GM18873 (cell line): ENCODE data around the gene GRID2IP.
"Not testable (repeated sequence)": the region's sequence is repeated elsewhere in the genome, so short reads cannot be mapped to it uniquely, and the experiment has no call there.

Source experiments
- ATAC-seq: cut with Tn5 transposase; IDR thresholded peaks from one replicate; pipeline ENCODE4 v1.9.1; 2021; ENCODE audit warnings: mild to moderate bottlenecking, moderate library complexity, moderate number of reproducible peaks; ENCODE audit not compliant: unreplicated experiment, low FRiP score

Gene GRID2IP

DNA sequence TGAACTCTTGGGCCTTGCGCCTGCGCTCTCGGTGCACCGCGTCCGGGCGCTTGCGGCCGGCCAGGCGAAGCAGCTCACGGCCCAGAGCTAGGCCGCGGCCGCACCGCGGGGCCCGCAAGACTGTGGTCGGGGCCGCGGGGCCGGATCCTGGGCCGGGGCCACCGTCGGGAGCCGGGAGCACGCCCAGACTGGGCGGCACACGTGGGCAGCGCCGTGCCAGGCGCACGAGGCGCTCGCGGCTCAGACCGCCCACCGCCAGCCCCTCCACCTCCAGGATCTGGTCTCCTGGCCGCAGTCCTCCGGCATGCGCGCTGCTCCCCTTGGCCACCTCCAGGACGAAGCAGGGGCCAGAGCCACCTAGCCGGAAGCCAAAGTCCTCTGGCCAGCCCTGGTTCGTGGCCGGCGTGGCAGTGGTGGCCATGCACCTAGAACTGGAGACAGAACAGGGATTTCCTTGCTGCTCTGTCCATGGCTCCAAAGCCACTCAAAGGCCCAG is at the start of gene GRID2IP:
Gene GRID2IP, minus strand, starts transcription at position 446 of the 496 bp plus-strand sequence. Its CDS starts 25 bp downstream, at position 421.
- no peak for ATAC-seq

DNA sequence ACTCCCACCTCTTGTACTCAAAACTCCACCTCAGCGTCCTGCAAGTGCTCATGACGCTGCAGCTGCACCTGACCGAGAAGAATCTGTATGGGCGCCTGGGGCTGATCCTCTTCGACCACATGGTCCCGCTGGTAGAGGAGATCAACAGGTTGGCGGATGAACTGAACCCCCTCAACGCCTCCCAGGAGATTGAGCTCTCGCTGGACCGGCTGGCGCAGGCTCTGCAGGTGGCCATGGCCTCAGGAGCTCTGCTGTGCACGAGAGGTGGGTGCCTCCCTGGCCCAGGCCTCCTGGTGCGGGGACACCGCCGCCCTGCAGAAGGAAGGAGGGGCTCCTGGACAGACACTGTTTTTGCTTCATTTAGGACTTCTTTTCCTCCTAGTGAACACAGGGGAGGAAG is 48.8 kb upstream of the GRID2IP start:
- ATAC-seq, result no peak

DNA sequence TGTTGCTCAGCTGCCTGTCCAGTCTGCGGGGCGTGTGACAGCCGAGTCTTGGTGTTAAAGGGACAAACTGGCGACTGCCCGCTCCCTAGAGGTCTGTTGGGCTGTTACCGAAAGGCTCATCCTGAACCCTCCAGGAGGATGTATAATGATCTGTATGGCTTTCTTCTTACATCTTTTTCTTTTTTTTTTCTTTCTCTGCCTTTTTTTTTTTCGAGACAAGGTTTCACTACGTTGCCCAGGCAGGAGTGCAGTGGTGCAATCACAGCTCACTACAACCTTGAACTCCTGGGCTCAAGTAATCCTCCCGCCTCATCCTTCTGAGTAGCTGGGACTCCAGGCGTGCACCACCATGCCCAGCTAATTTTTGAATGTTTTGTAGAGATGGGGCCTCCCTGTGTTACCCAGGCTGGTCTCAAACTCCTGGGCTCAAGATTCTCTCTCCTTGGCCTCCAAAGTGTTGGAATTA is 39.4 kb upstream of the GRID2IP start:
- ATAC-seq, result peak; percentile 26

DNA sequence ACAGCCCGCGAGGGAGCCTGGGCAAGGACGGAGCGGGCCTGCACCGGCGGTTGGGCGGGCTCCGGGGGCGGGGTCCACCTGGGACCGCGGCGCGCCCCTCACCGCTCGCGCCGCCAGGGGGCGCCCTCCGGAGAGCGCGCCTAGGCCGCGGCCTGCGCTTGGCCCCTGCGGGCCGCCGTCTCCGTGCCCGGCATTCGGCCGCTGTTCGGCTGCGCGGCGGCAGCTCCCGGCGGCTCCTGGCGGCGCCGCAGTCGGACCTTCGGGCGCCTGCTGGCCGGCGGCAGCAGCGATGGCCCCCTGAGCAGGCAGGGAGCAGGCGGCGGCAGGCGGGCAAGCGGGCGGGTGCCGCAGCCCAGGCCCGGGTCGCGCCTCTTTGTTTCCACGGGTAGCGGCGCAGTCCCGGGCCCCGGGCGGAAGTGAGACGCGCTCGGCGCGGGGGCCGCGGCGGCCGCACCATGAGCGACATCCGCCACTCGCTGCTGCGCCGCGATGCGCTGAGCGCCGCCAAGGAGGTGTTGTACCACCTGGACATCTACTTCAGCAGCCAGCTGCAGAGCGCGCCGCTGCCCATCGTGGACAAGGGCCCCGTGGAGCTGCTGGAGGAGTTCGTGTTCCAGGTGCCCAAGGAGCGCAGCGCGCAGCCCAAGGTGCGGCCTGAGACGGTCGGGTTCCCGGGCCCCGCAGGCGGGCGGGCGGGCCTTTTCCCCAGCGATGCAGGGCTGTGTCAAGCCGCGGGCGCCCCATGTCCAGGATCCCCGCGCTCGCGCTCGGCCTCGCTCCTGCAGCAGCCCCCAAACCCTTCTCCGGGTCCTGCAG is 38.8 kb upstream of the GRID2IP start, which contains the start of gene INTS15:
Gene INTS15, plus strand, starts transcription at position 193 of the 816 bp plus-strand sequence. Its CDS starts 263 bp downstream, at position 456.
- ATAC-seq, result peak; percentile 67

DNA sequence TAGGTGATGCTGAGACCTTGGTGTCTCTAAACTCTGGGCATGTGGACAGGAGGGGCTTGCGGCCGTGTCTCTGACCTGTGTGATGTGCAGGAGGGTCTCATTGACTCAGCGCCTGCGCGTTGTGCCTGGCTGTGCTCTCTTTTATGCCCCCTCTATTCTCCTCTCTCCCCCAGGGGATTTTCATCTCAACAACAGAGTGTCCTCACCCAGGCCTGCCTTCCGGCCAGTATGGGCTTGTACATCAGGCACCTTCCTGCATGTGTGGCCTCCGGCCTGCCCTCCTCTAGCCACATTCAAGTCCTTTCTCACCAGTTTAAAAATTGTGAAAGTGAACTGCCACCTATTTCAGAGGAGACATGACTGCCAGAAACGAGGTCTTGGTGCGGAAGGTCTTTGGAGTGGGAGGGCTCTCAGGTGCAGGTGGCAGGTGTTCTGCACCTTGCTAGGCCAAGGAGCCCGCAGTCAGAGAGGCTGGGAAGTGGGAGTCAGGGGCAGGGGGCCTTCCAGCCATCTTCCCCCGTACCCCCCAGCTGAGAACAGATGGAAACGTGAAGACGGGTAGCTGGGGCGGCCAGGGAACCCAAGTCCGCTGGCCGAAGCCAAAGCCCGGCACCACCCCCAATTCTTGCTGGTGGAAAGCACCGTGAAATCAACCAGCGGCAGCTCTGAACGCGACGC is 38.0 kb upstream of the GRID2IP start:
- ATAC-seq, result no peak

DNA sequence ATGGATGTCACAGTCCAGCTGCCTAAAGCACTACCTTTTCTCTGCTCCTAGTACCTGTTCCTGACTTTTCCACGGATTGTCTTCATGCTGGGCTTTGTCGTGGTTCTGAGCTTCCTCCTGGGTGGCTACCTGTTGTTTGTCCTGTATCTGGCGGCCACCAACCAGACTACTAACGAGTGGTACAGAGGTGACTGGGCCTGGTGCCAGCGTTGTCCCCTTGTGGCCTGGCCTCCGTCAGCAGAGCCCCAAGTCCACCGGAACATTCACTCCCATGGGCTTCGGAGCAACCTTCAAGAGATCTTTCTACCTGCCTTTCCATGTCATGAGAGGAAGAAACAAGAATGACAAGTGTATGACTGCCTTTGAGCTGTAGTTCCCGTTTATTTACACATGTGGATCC is 37.3 kb upstream of the GRID2IP start:
- no peak for ATAC-seq

DNA sequence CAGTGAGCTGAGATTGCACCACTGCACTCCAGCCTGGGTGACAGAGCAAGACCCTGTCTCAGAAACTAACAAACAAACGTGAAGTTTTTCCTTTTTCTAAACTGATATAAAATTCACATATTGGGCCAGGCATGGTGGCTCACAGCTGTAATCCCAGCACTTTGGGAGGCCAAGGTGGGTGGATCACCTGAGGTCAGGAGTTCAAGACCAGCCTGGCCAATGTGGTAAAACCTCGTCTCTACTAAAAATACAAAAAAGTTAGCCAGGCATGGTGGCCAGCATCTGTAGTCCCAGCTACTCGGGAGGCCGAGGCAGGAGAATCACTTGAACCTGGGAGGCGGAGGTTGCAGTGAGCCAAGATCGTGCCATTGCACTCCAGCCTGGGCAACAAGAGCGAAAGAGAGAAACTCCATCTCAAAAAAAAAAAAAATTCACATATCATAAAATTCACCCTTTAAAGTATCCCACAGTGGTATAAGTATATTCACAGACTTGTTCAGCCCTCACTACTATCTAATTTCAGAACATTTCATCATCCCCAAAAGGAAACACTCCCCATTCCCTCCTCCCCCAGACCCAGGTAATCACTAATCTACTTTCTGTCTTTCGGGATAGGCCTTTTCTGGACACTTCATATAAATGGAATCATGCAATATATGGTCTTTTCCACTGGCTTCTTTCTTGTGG is 34.6 kb upstream of the GRID2IP start:
- not testable (repeated sequence) for ATAC-seq

DNA sequence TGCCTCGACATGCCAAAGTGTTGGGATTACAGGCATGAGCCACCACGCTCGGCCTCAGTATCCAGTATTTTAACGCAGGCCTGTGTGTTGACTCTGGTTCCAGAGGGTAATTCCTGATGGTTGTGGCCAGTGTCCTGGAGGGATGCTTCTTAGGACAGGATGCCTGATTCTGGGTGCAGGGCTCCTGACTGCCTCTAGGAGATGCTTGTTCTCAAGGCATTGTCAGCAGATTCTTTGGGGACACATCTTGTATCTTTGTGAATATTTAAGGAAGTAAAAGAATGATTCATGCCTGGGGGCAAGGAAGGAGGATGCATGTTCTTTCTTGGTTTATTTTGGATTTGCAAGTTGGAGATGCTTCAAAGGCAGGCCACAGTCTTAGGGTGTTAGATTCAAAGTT is 28.2 kb upstream of the GRID2IP start:
- ATAC-seq, result no peak

DNA sequence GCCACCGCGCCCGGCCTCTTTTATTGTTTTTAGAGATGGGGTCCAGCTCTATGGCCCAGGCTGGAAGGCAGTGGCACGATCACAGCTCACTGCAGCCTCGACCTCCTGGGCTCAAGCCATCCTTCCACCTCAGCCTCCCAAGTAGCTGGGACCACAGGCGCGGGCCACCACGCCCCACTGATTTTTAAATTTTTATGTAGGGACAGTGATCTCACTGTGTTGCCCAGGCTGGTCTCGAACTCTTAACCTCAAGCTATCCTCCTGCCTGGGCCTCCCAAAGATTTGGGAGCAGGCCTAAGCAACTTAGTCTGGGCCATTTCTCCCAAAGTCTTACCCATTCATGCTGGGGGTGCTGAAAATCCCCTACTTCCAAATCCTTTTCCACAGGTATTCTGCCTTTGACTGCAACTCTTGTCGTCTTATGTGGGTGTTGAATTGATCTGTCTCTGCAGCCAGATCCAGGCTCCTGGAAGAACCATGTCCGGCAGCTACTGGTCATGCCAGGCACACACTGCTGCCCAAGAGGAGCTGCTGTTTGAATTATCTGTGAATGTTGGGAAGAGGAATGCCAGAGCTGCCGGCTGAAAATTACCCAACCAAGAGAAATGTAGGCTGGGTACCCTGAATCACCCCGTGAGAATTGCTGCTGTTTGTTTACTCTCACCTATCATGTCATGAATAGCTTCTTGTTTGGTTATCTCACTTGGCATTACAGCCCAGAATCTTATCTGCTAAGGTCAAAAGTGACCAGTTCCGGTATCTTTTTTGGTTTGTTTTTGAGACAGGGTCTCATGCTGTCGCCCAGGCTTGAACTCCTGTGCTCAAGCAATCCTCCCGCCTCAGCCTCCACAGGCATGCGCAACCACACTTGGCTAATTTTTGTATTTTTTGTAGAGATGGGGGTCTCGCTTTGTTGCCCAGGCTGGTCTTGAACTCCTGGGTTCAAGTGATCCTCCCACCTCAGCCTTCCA is 27.1 kb upstream of the GRID2IP start:
- no peak for ATAC-seq

DNA sequence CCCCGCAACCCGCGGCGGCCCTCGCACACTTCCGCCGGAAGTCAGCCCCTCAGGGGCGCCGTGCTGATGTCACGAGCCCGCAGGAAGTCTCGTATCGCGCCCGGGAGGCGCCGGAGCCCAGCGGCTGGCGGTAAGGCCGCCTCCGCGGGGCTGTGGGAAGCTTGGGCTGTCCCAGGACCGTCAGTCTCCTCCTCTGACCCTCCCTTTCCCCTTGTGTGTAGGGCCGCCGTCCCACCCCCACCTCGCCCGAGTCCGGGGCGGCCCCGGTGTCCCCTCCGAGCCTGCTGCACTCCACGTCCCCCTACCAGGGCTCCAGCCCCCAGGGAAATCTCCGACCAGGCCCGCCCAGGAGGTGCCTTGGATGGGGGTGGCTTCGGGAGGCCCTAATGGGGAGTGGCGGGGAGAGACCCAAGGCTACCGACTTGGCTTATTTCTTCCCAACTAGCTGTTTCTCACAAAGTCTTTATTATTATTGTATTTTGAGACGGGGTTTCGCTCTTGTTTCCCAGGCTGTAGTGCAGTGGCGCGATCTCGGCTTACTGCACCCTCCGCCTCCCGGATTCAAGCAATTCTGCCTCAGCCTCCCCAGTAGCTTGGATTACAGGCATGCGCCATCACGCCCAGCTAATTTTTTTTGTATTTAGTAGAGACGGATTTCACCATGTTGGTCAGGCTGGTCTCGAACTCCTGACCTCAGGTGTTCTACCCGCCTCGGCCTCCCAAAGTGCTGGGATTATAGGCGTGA is 26.3 kb upstream of the GRID2IP start, which contains the start of gene ZDHHC4:
Gene ZDHHC4, plus strand, starts transcription at position 86 of the 745 bp plus-strand sequence. CDS start 3,108 bp downstream, outside the sequence.
- peak; percentile 90 for ATAC-seq

DNA sequence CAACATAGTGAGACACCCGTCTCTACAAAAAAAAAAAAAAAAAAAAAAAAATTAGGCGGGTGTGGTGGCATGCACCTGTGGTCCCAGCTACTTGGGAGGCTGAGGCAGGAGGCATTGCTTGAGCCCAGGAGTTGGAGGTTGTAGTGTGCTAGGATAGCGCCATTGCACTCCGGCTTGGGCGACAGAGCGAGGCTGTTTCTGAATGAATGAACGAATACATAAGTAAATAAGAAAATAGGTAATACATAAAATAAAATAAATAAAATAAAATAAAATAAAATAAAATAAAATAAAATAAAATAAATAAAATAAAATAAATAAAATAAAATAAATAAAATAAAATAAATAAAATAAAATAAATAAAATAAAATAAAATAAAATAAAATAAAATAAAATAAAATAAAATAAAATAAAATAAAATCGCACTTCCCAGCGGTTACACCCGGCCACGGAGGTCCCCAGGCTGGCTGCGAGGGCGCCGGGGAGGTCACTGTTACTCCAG is 25.7 kb upstream of the GRID2IP start:
- not testable (repeated sequence) for ATAC-seq

DNA sequence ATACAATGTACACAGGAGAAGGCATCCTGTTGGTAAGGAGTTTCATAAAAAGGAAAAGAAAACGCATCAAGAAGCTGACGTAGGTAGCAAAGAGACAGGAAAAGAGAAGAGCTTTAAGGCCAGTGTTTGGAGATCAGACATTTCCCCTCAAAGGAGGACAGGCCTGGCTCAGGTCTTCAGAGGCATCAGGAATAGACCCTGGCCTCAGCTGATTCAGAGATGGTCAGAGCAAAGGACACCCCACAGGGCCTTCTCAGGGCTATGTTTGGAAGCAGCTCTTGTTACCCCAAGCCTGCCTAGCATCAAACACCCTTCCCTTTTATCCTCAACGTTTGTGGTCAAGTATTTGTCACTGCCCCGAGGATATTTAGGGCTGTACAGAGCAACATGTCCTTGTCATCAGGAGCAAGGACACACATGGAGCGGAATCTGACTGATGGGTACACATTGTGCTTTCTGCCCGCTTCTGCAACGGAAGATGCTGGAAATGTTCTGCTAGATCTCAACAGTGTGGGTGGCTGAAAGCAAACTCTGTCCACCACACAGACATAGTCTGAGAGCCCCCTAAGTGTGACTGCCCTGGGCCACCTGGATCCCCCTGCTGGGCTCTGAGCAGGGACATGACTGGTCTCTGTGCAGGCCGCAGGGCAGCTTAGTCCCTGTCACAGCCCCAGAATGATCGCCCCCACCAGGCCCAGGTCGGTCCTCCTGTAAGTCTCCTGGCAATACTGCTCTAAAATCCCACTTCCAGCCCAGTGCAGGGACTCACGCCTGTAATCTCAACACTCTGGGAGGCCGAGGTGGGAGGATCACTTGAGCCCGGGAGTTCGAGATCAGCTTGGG is 25.0 kb upstream of the GRID2IP start:
- no peak for ATAC-seq

DNA sequence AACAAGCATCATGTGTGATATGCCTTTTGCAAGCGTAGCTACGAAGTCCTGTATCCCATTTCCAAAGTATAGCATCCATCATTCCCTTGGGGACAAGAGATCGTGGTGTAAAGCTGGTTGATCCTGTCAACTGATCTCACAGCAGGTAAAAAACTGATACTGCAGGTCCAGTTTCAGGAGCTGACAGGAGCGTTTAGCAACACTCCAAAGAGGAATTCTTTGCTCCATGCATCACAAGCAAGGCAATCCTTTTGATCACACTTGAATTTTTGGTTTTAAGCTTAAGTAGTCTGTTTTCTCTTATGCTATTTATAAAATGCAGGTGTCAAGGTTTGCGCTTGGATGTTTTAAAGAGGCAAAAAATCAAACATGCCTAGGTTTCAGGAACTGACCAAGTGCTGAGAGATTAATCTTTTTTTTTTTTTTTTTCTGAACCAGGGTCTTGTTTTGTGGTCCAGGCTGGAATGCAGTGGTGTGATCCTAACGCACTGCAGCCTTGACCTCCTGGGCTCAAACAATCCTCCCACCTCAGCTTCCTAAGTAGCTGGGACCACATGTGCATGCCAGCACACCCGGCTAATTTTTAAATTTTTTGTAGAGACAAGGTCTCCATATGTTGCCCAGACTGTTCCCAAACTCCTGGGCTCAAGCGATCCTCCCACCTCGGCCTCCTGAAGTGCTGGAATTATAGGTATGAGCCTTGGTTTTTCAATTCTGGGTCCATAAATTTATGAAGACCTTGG is 24.2 kb upstream of the GRID2IP start:
- ATAC-seq, result no peak

DNA sequence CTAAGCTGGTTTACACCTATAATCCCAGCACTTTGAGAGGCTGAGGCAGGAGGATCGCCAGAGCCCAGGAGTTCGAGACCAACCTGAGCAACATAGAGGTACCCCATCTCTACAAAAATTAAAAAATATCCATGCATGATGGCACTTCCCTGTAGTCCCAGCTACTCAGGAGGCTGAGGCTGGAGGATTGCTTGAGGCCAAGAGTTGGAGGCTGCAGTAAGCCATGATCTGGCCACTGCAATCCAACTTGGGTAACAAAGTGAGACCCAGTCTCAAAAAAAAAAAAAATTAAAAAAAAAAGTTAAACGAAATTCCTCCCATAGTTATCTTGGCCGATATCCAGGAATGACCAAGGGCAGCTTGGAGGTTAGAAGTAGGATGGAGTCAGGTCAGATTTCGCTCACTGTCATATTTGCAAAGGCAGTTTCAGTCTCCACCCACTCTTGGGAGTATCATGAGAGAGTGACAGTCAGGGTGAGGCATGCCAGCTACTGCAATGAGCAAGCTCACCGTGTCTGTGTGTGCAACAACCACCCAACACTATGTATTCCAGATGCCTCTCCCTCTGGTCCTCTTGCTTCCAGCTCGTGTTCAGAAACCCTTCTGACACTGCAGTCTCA is 20.0 kb upstream of the GRID2IP start:
- no peak for ATAC-seq

DNA sequence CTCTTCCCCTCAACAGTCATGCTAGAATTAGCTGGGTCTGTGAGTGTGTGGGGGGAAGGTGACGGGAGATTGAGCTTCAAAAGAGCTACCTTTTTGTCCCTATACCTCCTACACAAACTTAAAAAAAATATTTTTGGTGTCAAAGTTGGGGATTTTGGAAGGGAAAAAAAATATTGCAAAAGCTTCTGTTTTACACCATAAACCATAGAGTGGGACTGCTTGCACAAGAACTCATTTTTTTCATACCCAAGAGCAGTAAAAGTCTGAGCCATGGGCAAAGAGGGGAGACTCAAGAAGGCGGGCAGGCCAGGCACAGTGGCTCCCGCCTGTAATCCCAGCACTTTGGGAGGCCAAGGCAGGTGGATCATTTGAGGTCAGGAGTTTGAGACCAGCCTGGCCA is 16.6 kb upstream of the GRID2IP start:
- ATAC-seq, result no peak

DNA sequence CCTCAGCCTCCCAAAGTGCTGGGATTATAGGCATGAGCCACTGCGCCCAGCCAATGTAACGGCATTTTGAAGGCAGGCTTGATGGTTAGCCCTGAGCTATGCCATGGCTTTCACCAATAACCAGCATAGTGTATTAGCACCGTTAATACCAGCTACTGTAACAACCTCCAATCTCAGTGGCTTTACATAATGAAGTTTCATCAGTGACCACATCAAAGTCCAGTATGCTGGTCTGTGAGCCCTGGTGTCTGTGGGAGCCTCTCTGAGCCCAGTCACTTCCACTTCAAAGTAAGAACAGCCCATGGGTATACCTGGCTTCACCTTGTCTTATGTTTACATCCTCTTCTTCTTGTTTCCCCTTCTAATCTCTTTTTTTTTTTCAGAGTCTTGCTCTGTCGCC is 14.4 kb upstream of the GRID2IP start:
- no peak for ATAC-seq
